Natural killer cell treated with Interleukin-12 subunit alpha and Interleukin-12 subunit beta and Interleukin-15 and Interleukin-18, amount 100 ng/mL, for 72 hours (primary cell): ENCODE measurements around the gene THAP11. TPM values are rescaled to one million over a fixed set of nuclear protein-coding genes. Genes with fewer than 3 reads are reported as not detected.

Source experiments
- ATAC-seq, 2 donors: fragments of 150-1000 bp; cut with Tn5 transposase in 1 of 2; sonication (Bioruptor Pico), chemical (Tn5 transposase) in 1 of 2; 2 replicates each; pipeline ENCODE4 v1.10.0; 2021
- DNase-seq: peaks from one replicate; pipeline ENCODE4 v3.0.0; 2022; ENCODE audit warnings: low spot score
- H3K27ac Mint-ChIP-seq, 2 donors: 1 replicate in 1 of 2; 2 replicates in 1 of 2; pipeline ENCODE4 v1.8.0; 2022; ENCODE audit warnings: mixed read lengths in 2 of 2, mild to moderate bottlenecking in 1 of 2, moderate library complexity in 1 of 2
- H3K27me3 Mint-ChIP-seq, 2 donors: 1 replicate in 1 of 2; 2 replicates in 1 of 2; pipeline ENCODE4 v1.8.0; 2022; ENCODE audit warnings: mixed read lengths in 2 of 2
- H3K36me3 Mint-ChIP-seq: one replicate; pipeline ENCODE4 v1.8.0; 2022; ENCODE audit warnings: mixed read lengths
- H3K4me1 Mint-ChIP-seq, 2 donors: 1 replicate in 1 of 2; 2 replicates in 1 of 2; pipeline ENCODE4 v1.8.0; 2022; ENCODE audit warnings: low read depth in 2 of 2, mixed read lengths in 2 of 2, mild to moderate bottlenecking in 1 of 2
- H3K4me3 Mint-ChIP-seq: one replicate; pipeline ENCODE4 v1.8.0; 2022; ENCODE audit warnings: mixed read lengths
- H3K9me3 Mint-ChIP-seq: 2 replicates; pipeline ENCODE4 v1.8.0; 2022; ENCODE audit warnings: mixed read lengths
- total RNA-seq, 2 donors: library from RNA; stranded (reverse); gene quantifications; one replicate each; pipeline ENCODE4 v1.2.3, GENCODE V29; 2022

Gene THAP11
- 10 to 100 TPM; 30.5 to 45.9 TPM for total RNA-seq

DNA sequence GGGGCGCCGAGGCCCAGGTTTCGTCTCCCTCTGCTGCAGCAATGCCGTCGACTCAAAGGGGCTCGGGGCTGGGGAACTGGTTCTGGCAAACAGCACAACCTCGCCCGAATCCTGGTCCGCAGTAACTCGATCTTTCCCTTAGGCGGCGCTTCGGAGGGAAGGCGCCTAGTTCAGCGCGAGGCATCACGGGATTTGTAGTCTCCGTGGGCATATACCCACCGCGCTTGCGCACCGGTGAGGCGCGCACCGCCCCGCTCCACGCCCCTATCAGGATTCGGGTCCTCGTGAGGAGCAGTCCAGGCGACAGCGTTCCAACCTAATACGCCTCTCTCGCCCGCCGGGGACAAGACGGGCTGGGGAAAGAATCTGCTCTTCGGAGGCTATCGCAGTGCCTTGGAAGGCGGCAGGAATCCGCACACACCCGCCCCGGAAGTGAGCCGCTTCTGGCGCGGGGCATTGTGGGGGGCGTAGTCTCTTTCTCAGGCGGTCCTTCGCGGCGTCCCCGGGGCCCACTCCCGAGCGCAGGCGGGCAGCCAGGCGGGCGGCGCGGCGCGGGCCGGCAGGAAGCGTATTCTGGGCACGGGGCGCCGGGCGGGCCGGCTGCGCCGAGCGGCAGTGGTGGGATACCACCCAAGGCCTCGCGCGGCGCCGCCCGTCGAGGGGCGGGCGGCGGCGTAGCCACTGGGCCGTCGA lies at the start of gene THAP11:
Gene THAP11 (plus strand): TSS at position 505 of the 693 bp plus-strand sequence. CDS start 235 bp downstream, outside the sequence.
- H3K27me3 Mint-ChIP-seq: no peaks in the 10 kb centered on the region
- peak within 1 kb of the TSS; percentile 92 for H3K4me3 Mint-ChIP-seq
- peak within 1 kb of the TSS; percentile 86 to 90 for H3K27ac Mint-ChIP-seq

DNA sequence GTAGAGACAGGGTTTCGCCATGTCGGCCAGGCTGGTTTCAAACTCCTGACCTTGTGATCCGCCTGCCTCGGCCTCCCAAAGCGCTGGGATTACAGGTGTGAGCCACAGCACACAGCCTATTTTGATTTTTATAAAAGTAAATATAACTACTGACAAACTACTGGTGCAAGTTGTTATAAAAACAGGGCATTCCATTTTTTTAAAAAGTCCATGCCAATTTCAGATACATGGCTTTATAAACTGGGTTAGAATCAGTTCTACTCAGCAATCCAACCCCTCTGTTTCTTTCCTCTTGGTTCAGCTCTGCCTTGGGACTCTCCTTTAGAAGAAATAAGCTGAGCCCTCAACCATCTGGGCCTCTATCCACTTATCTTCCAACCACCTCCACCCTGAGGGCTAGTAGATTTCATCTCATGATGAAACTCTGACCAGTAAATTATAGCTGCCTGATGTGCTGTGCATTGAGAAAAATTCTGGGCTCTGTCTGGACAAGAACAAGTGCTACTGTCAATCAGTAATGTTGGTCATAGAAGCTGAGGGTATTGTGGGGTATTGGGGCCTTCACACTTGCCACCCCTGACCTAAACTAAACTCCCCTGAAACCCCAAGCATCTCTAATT lies 45.9 kb upstream of the THAP11 start:
- no peaks in the 10 kb centered on the region for H3K9me3 Mint-ChIP-seq
- H3K27me3 Mint-ChIP-seq: no peaks in the 10 kb centered on the region
- H3K4me1 Mint-ChIP-seq: peaks cover 19 to 33% of the 10 kb centered on the region in 2 donors
- DNase-seq (no peak), ATAC-seq (no peak)
- peak overlapping the region; percentile 19 to 45 for H3K27ac Mint-ChIP-seq
- no peaks in the 10 kb centered on the region for H3K36me3 Mint-ChIP-seq
- no peak overlapping the region for H3K4me3 Mint-ChIP-seq

More for the DNA sequence above, at the start of gene THAP11:
- peak; percentile 74 to 82 for ATAC-seq
- Mint-ChIP-seq H3K4me1 (peaks cover 27 to 31% of the 10 kb centered on the region in 2 donors), H3K9me3 (no peaks in the 10 kb centered on the region), H3K36me3 (no peaks in the 10 kb centered on the region)
- DNase-seq: peak; percentile 93

DNA sequence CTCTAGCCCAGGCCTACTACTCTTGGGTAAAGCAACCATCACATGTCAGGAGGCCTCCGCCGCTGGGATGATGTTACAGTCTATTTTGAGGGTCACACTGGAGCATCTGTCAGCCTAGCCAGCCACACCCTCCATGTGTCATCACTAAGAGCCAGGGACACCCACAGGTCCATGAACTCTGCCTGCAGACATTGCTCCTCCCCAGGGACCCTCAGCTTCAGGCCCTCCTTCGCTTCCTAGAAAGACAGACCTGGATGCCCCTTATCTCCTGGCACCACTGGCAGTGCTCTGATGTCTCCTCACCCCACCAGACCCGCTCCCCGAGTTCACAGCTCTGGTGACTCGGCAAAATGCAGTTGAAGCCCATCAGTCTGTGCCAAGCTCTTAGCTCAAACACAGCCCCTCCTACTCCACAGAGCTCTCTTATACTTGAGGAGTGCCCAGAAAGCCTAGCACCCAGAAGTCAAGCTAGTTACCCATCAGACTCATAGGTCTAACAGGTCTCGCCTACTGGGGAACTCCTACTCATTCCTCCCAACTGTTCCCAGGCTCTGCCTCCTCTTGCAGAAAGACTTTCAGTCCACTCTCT lies 41.7 kb upstream of the THAP11 start:
- Mint-ChIP-seq H3K36me3 (no peaks in the 10 kb centered on the region), H3K9me3 (no peaks in the 10 kb centered on the region), H3K4me3 (no peak overlapping the region), H3K27ac (peak overlapping the region in 1 of 2 donors; percentile 81), H3K27me3 (no peaks in the 10 kb centered on the region), H3K4me1 (peaks cover 55 to 66% of the 10 kb centered on the region in 2 donors)
- peak; percentile 28 for DNase-seq
- no peak for ATAC-seq

DNA sequence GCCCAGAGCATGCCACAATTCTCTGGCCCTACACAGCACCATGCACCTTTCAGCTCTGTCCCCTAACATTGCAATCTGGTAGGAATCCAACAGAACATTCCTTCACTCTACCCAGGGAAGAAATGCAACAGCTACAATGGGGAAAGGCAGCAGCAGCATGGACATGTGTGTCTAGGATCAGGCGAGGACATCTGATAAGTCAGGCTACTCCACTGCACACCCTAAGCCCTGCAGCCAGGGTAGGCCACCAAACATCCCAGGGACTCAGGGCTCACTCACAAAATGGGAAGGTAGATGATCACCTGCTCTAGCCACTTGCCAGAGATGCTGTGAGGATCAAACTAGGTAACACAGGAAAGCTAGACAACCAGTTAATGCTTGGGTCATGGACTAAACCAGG lies 40.9 kb upstream of the THAP11 start:
- peaks cover 58 to 67% of the 10 kb centered on the region in 2 donors for H3K4me1 Mint-ChIP-seq

DNA sequence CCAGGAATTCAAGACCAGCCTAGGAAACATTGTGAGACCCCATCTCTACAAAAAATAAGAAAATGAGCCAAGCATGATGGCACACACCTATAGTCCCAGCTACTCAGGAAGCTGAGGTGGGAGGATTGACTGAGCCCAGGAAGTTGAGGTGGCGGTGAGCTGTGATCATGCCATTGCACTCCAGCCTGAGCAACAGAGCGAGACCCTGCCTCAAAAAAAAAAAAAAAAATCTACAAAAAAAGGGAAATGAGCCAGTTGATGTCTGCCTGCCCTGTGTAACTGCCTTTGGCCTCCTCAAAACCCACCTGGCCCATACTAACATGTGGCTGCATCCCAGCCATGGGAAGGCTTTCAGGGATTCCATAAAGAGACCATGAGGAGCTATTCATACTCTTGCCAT lies 40.2 kb upstream of the THAP11 start:
- H3K27me3 Mint-ChIP-seq: no peaks in the 10 kb centered on the region
- H3K27ac Mint-ChIP-seq: no peak overlapping the region
- H3K4me1 Mint-ChIP-seq: peaks cover 52 to 61% of the 10 kb centered on the region in 2 donors
- H3K4me3 Mint-ChIP-seq: peak overlapping the region; percentile 16
- H3K36me3 Mint-ChIP-seq: no peaks in the 10 kb centered on the region
- no peak for ATAC-seq
- H3K9me3 Mint-ChIP-seq: no peaks in the 10 kb centered on the region
- peak; percentile 45 for DNase-seq

More for the DNA sequence above, 40.9 kb upstream of the THAP11 start:
- DNase-seq (peak; percentile 25), ATAC-seq (no peak)
- Mint-ChIP-seq H3K27me3 (no peaks in the 10 kb centered on the region), H3K9me3 (no peaks in the 10 kb centered on the region), H3K4me3 (no peak overlapping the region), H3K27ac (peak overlapping the region in 1 of 2 donors; percentile 81), H3K36me3 (no peaks in the 10 kb centered on the region)

DNA sequence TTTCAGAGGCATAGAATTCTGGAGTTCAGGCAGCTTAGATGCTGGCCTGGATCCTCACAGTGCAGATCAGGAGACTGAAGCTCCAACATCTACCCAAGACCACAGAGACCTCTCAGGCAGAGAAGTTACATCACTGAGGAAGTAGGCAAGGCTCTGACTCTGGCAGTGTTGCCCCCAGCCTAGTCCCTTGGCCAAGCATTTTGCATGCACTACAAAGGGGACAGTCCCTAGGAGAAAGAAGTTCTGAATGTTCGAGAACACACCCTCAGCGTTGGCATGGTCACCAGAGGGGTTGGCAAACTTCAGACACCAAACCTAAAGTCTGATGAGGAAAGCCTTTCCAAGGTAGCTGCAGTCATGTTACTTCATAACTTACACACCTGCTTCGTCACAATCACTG lies 38.2 kb upstream of the THAP11 start:
- no peaks in the 10 kb centered on the region for H3K36me3 Mint-ChIP-seq

DNA sequence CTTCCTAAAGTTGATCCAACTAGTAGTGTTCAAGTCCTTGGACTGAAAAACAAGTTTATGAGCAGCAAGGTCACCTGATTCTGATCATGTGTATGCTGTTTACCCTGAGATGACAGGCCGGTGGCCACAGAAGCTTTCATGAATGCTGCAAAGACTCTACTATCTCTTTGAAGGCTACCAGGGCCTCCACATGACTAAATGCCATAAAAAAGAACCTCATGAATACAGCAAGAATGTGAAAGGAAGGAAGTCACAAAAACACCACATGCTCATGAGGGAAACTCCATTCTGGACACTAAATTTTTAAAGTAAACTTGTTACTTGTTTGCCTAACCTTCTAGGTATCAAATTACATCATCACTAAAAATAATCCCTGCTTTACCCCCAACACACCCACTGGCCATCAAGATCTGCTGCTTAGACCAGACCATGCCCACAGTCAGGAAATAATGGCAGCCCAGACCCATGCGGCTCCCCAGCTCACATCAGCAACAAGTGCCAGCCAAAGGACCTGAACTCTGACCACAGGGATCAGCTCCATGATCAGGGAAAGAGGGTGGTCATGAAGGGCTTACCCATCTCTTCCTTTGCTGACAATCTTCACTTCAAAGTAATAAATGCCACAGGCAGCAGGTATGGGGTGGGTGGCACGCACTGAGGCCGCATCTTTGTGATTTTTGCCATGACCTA lies 37.1 kb upstream of the THAP11 start:
- DNase-seq: peak; percentile 25
- Mint-ChIP-seq H3K27me3 (no peaks in the 10 kb centered on the region), H3K9me3 (no peaks in the 10 kb centered on the region), H3K27ac (peak overlapping the region; percentile 49 to 86), H3K4me3 (peak overlapping the region; percentile 83), H3K36me3 (no peaks in the 10 kb centered on the region), H3K4me1 (peaks cover 46 to 48% of the 10 kb centered on the region in 2 donors)
- ATAC-seq: no peak

More for the DNA sequence above, 38.2 kb upstream of the THAP11 start:
- H3K4me3 Mint-ChIP-seq: peak overlapping the region; percentile 63
- H3K27me3 Mint-ChIP-seq: no peaks in the 10 kb centered on the region
- peak; percentile 69 for DNase-seq
- H3K9me3 Mint-ChIP-seq: no peaks in the 10 kb centered on the region
- peak overlapping the region; percentile 49 to 86 for H3K27ac Mint-ChIP-seq
- peak in 1 of 2 donors; percentile 8 for ATAC-seq
- peaks cover 48 to 50% of the 10 kb centered on the region in 2 donors for H3K4me1 Mint-ChIP-seq

DNA sequence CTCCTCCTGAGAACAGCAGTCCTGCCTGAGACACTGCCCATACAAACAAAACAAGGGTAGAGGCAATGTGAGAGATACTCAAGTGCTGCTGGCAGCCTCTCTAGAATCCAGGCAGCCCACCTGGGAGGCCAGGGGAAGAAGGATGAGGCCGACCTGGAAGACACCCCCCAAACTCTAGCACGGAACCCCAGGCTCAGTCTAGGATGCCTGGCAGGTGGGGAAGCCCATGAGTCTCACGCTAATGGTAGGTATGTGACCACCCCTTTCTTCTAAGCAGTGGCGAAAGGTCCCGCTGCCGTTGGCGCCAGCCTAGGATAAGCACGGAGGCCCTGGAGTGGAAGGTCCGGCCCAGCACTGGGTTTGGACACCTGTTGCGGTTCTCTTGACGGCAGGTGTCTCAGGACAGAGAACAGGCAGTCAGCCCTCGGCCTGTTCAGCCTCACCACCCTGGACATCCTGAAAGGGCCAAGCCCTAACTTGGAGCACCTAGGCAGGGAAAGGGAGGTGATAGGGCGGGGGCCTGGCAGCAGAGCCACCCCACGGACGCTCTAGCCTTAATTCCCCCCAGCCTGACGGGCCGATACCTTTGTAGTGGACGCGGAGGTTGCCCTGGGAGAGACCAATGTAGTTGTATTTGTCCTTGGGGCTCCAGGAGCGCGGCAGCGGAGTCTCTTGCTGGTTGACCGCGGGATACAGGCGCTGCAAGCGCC lies 36.2 kb upstream of the THAP11 start:
- ATAC-seq (no peak), DNase-seq (peak; percentile 55)
- Mint-ChIP-seq H3K27ac (peak overlapping the region; percentile 49 to 86), H3K4me1 (peaks cover 40 to 42% of the 10 kb centered on the region in 2 donors), H3K36me3 (no peaks in the 10 kb centered on the region), H3K27me3 (no peaks in the 10 kb centered on the region), H3K9me3 (no peaks in the 10 kb centered on the region), H3K4me3 (peak overlapping the region; percentile 83)

DNA sequence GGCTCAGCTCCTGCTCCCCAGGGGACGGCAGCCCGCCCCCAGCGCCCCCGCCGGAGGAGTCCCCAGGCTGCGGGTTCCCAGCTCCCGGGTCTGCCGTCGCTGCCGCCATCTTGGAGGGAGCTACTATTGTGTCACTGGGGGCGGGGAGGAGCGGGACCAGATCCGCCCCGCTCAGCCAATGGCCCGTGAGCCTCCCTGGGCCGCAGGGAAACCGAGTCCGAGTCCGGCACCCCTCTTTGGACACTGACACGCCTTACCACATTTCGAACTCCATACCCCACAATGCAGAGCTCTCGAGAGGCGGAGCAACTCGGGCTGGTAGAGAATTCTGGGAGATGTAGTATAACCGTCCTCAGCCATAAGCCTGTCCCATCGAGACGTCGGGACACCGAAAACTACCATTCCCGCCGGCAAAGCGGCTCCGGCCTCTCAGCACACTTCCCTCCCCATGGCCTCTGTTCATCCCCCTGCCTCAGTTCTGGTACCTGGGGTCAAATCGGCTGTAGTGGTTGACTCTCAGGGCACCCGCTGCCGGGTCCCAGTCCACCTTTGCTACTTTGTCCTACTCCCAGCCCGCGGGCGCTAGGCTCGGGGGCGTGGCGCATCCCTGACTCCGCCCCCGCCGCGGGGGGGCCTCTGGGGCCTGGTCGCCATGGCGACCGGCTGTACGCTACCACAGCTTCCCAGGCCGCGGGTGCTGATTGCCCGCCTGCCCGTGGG lies 35.5 kb upstream of the THAP11 start, which contains the start of the genes RANBP10 and TSNAXIP1:
Gene RANBP10 (minus strand): TSS at position 133 of the 720 bp plus-strand sequence. CDS start 24 bp downstream, at position 109.
Gene TSNAXIP1 (plus strand): TSS at position 462 of the 720 bp plus-strand sequence. CDS start 261 bp downstream, outside the sequence.
- Mint-ChIP-seq H3K4me1 (peaks cover 33 to 36% of the 10 kb centered on the region in 2 donors), H3K27ac (peak within 1 kb of the TSS; percentile 49 to 86), H3K27me3 (no peaks in the 10 kb centered on the region), H3K4me3 (peak within 1 kb of the TSS; percentile 83), H3K9me3 (no peaks in the 10 kb centered on the region), H3K36me3 (no peaks in the 10 kb centered on the region)
- peak; percentile 97 to 98 for ATAC-seq
- DNase-seq: peak; percentile 98

DNA sequence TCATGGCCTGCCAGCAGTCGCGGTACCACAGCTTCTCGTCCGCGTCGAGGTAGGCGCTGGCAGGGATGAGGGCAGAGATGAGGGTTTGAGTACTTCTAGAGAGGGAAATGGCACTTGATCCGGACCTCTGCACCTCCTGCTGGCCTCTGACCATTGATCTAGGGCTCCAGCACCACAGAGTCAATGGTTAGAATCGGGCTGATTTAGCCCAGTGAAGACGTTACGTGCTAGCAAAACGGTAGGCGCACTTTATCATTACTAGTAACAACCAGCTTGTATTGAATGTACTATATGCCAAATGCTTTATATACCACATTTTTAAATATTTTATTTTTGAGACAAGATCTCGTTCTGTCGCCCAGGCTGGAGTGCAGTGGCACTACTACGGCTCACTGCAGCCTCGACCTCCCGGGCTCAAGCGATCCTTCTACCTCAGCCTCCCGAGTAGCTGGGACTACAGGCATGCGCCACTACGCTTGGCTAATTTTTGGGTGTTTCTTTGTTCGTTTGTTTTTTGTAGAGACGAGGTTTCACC lies 34.9 kb upstream of the THAP11 start:
- H3K9me3 Mint-ChIP-seq: no peaks in the 10 kb centered on the region
- H3K4me3 Mint-ChIP-seq: peak overlapping the region; percentile 83
- H3K27me3 Mint-ChIP-seq: no peaks in the 10 kb centered on the region
- ATAC-seq (no peak), DNase-seq (peak; percentile 34)
- H3K36me3 Mint-ChIP-seq: no peaks in the 10 kb centered on the region
- H3K27ac Mint-ChIP-seq: peak overlapping the region; percentile 49 to 86
- peaks cover 29% of the 10 kb centered on the region in 2 donors for H3K4me1 Mint-ChIP-seq

DNA sequence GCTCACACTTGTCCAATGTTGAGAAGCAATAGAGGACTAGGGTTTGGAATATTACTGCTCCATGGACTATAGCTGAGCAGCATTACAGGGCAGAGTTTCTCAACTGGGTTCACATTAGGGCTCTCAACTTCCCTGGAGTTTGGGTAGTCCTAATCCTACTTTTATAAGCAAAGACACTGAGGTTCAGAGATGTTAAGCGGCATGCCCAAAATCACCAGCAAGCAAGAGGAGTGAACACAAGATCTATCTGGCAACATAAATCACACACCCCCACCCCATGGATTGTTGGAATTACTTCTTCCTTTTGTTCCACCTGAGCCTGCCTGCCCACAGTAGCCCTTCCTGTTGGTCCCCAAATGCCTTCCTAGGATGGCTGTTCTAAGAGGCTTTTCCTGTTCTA lies 30.2 kb upstream of the THAP11 start:
- H3K9me3 Mint-ChIP-seq: no peaks in the 10 kb centered on the region
- no peak overlapping the region for H3K4me3 Mint-ChIP-seq
- H3K27ac Mint-ChIP-seq: no peak overlapping the region
- H3K36me3 Mint-ChIP-seq: no peaks in the 10 kb centered on the region
- ATAC-seq: no peak
- peaks cover 7 to 8% of the 10 kb centered on the region in 2 donors for H3K4me1 Mint-ChIP-seq
- peak; percentile 25 for DNase-seq
- no peaks in the 10 kb centered on the region for H3K27me3 Mint-ChIP-seq

DNA sequence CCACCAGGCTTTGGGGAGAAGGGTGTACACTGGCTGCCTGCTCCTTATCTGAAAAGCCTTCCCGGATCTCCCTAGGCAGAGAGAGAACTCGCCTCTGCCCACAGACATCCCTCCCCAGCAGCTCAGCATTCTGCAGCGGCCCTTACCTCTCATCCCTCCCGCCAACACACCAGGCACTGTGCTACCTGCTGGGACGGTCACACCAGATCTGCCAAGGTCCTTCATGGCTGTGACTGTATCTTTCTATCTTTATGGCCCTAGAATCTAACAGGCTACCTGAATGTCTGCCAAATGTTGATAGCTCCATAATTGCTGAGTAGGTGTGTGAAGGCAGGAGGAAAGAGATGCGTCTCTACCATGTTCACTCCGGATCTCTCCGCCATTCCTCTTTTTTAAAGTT lies 27.6 kb upstream of the THAP11 start:
- no peaks in the 10 kb centered on the region for H3K36me3 Mint-ChIP-seq
- peaks cover 6 to 7% of the 10 kb centered on the region in 2 donors for H3K4me1 Mint-ChIP-seq
- DNase-seq (peak; percentile 39), ATAC-seq (no peak)
- H3K4me3 Mint-ChIP-seq: no peak overlapping the region
- H3K27ac Mint-ChIP-seq: no peak overlapping the region
- no peaks in the 10 kb centered on the region for H3K9me3 Mint-ChIP-seq
- no peaks in the 10 kb centered on the region for H3K27me3 Mint-ChIP-seq
